Measurements from ENCODE around the gene SAYSD1. TPM values are rescaled to one million over a fixed set of nuclear protein-coding genes. Genes with fewer than 3 reads are reported as not detected.

SAYSD1 gene
- total and polyA plus RNA-seq, 9 of the 15 experiments (the other 6 are each of a cell fraction or from before 2014, with no cell fraction given) = 3.5 to 19.1 (median 12.4) TPM

DNA sequence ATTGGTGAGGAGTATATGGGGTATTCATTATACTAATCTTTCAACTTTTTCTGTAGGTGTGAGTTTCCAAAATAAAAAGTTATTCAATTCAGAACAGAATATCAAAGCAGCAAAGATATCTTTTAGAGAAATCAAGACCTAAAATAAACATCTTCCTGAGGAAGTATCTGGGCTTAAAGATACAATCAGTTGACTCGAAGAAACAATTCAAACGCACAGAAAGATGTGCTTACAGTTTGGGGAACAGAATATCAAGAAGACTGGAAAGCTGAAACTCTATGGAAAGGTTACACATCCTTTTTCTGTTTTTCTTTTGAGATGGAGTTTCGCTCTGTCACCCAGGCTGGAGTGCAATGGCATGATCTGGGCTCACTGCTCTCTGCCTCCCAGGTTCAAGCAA lies 36.2 kb upstream of the SAYSD1 start:
- POLR2A ChIA-PET = interaction anchor here (0.8 to 1.9 kb wide), 2 partner anchors 22 to 152 kb away, joined by 3 to 5 read pairs; no protein-coding TSS in a partner anchor
- H3K36me3 ChIP-seq (ENCODE audit: control insufficient read depth, insufficient read depth, low read length) = no peaks in the 10 kb centered on the region

More for the DNA sequence above, 36.2 kb upstream of the SAYSD1 start:
- intact Hi-C loops (cut with micrococcal nuclease) = loop anchor here (5.0 kb wide), 1 partner anchor 154 kb away; no protein-coding TSS in a partner anchor
- Histone ChIP-seq H3K9me1 (ENCODE audit: control insufficient read depth, insufficient read depth, low read length) (no peaks in the 10 kb centered on the region), H3K4me3 (no peak overlapping the region), H3K9ac (ENCODE audit: insufficient read depth in 1 of 2, low read depth in 2 of 2, low read length in 2 of 2) (no peak overlapping the region), H3K79me2 (ENCODE audit: control insufficient read depth, insufficient read depth, low read length) (no peaks in the 10 kb centered on the region), H4K20me1 (replicated peaks; ENCODE audit: control insufficient read depth, insufficient read depth, low read length) (no peaks in the 10 kb centered on the region), H3K4me2 (ENCODE audit: insufficient read depth, low read length) (no peak overlapping the region), H3K9me3 (replicated peaks; ENCODE audit: control insufficient read depth, insufficient read depth, low read depth, low read length) (no peaks in the 10 kb centered on the region), H3K4me1 (replicated peaks in 1 of 2; ENCODE audit: control insufficient read depth in 2 of 2, insufficient read depth in 2 of 2, low read length in 2 of 2) (no peaks in the 10 kb centered on the region), H3K27me3 (ENCODE audit: control insufficient read depth in 2 of 2, insufficient read depth in 2 of 2, low read length in 2 of 2) (peaks cover 5 to 6% of the 10 kb centered on the region in 2 experiments; a peak in 3 of 5 replicates), H2AFZ (ENCODE audit: low read depth, low read length) (no peak overlapping the region), H3K27ac (ENCODE audit: extremely low read depth, low read depth, low read length) (no peak overlapping the region)
- DNase-seq (ENCODE audit: extremely low read depth in 1 of 4, low spot score in 3 of 4) = no peak
- no TSS peak for BruUV-seq (replicated peaks)
- ATAC-seq = no peak
- CTCF ChIA-PET (ENCODE audit: low intra/inter-chr PET ratio) = interaction anchor here (0.6 kb wide), 1 partner anchor 11 kb away, joined by 3 read pairs; no protein-coding TSS in a partner anchor
- 2% methylated on average over 3 of the region's 3 CpGs for WGBS (ENCODE audit: insufficient coverage, low coverage, missing lambda C conversion rate)
- FAIRE-seq = no peak
- no peak for TF ChIP-seq ZNF24 (IDR thresholded peaks at IDR 0.05)
- no peak for TF ChIP-seq TRIM24 (IDR thresholded peaks at IDR 0.05)
- TF ChIP-seq ZNF785 (CRISPR knock-in tag; IDR thresholded peaks at IDR 0.05) = no peak
- TF ChIP-seq BCOR (IDR thresholded peaks at IDR 0.05) = no peak
- TF ChIP-seq ZNF12 (CRISPR knock-in tag; IDR thresholded peaks at IDR 0.05) = no peak
- no peak for TF ChIP-seq FUS (optimal IDR thresholded peaks at IDR 0.05; ENCODE audit: low read depth, low read length)
- TF ChIP-seq, protein P1, sequence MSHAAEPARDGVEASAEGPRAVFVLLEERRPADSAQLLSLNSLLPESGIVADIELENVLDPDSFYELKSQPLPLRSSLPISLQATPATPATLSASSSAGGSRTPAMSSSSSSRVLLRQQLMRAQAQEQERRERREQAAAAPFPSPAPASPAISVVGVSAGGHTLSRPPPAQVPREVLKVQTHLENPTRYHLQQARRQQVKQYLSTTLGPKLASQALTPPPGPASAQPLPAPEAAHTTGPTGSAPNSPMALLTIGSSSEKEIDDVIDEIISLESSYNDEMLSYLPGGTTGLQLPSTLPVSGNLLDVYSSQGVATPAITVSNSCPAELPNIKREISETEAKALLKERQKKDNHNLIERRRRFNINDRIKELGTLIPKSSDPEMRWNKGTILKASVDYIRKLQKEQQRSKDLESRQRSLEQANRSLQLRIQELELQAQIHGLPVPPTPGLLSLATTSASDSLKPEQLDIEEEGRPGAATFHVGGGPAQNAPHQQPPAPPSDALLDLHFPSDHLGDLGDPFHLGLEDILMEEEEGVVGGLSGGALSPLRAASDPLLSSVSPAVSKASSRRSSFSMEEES (CRISPR knock-in tag; IDR thresholded peaks at IDR 0.05) = no peak
- in situ Hi-C loops (cut with MboI) = no loop called here
